22Rv1 (cell line): Measurements from ENCODE around the gene CNNM4.

ENCODE experiments used
- H3K27ac ChIP-seq: fragments of 450-650 bp; 2 replicates; pipeline ENCODE4 v1.5.1; 2017
- ZFX ChIP-seq: fragments of 450-650 bp; IDR thresholded peaks from 2 replicates; pipeline ENCODE4 v1.6.1; 2017; ENCODE audit warnings: antibody characterized with exemption, borderline replicate concordance
- TF ChIP-seq, protein P1 (sequence below): fragments of 450-650 bp; IDR thresholded peaks from 2 replicates; pipeline ENCODE4 v1.5.1; 2017; ENCODE audit warnings: mild to moderate bottlenecking

The CNNM4 gene

DNA sequence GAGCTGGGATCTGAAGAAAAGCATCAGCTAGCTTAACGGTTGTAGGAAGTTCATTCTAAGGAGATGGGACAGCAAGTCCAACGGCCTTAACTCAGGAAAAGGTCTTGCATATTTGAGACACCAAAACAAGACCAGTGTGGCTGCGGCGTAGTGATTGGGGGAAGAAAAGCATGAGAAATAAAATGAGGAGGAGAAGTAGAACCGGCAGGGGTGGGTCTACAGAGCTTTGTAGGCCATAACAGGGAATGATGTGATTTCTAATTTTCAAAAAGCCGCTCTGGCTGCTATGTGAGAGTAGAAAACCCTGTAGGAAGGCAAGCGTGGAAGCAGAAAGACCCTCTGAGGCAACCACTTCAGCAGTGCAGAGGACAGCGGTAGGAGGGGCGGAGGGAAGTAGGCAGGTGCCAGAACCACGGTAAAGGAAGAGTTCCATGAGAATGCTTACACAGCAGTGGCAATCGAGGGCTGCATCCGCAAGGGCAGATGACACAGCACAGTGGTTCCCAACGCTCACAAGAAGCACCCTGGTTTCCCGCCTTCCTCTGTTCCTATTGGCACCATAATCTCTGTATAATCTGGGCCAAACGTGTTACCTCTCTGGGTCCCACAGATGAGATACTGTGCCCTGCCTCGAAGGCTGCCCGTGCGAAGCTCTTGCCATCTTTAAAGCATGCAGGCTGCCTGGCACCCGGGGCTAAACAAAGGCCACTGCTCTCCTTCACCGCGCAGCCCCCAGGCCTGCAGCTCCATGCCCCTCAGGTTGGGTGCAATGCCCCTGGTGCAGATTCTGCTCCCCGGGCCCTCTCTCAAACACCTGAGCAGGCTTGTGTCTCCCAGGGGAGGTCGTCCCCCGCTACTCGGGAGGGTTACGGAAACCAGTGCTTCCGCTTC lies 96.3 kb downstream of the CNNM4 start:
- peak overlapping the region; percentile 82 for H3K27ac ChIP-seq
- TF ChIP-seq ZFX, result no peak
- TF ChIP-seq, protein P1, sequence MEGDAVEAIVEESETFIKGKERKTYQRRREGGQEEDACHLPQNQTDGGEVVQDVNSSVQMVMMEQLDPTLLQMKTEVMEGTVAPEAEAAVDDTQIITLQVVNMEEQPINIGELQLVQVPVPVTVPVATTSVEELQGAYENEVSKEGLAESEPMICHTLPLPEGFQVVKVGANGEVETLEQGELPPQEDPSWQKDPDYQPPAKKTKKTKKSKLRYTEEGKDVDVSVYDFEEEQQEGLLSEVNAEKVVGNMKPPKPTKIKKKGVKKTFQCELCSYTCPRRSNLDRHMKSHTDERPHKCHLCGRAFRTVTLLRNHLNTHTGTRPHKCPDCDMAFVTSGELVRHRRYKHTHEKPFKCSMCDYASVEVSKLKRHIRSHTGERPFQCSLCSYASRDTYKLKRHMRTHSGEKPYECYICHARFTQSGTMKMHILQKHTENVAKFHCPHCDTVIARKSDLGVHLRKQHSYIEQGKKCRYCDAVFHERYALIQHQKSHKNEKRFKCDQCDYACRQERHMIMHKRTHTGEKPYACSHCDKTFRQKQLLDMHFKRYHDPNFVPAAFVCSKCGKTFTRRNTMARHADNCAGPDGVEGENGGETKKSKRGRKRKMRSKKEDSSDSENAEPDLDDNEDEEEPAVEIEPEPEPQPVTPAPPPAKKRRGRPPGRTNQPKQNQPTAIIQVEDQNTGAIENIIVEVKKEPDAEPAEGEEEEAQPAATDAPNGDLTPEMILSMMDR, result no peak

DNA sequence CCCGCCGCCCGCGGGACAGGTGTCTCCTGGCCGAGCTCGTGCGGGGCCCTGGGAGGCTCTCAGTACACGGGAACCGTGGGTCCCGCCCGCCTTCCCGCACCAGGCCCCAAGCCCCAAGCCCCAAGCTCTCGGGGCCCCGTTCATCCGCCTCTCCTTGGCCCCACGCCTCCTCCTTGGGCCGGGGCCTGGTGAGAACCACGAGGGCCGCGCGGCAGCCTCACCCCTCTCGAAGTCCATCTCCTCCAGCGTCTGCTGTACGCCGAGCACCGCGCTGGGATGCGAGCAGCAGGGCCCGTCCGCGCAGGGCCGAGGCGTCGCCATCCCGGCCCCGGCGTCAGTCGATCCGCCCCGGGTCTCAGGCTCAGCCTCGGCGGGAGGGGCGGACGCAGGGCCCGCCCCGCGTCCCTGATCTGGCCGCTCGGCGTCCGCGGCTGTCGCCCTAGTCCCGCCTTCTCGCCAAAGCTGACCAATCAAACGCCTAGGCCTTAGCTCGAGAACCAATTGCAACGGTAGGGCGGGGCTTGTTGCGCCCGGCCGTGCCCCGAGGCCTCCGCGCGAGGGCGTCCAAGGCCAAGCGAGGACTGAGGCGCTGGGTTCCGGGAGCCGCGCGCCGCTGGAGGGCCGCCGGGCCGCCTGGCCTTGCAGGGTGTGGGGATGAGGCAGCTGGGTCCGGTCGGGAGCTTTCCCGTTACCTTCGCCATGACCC lies 97.1 kb downstream of the CNNM4 start, which contains the start of gene ANKRD39:
ANKRD39 (minus strand) TSS at position 350 of the 706 bp plus-strand sequence; CDS start at position 321, 29 bp downstream.
- TF ChIP-seq, protein P1, result peak; percentile 90
- TF ChIP-seq ZFX, result no peak
- H3K27ac ChIP-seq, result peak within 1 kb of the TSS; percentile 82

DNA sequence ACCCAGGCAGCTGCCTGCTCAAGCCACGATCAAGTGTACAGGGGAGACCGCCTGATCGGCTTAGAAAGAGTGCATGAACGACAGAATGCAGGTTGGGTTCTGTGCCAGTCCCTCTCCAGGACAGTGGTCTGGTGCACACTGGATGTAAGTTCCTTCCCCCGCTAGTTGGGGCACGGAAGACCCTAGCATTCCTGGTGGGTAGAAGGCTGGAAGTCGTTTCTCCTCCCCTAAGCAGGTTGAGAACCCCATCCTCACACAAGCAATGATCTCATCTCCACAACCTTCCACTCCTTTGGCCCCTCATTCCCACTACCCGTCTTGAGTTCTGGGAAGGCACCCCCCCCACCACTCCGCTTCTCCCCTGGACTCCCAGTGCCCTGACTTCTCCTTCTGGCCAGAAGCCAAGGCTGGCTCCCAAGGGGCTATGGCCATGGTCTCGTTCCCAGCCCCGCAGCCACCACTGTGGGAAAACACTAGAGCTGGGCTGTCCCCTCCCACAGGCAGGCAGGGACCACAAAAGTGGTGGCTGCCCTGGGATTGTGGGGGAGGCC lies 98.5 kb downstream of the CNNM4 start:
- peak overlapping the region; percentile 82 for H3K27ac ChIP-seq

DNA sequence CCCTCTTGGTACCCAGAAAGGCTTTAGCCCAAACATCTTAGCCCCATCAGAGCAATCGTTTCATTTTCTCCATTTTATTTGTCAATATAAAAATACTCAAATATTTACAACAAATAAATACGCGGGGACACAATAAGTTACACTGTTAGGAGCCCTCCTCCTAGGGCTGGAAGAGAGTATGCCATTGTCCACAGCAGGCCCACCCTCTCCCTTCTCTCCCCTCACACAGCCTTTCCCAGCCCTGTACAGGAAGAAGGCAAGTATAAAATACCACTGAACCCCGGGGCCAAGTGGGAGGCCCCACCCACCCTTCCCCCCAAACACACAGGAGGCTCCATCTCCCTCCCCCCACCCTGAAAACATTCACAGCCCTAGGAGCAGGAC lies 99.0 kb downstream of the CNNM4 start:
- no peak for TF ChIP-seq ZFX
- TF ChIP-seq, protein P1, result no peak
- H3K27ac ChIP-seq, result peak overlapping the region; percentile 82

More for the DNA sequence above, 98.5 kb downstream of the CNNM4 start:
- no peak for TF ChIP-seq ZFX
- TF ChIP-seq, protein P1, result no peak

DNA sequence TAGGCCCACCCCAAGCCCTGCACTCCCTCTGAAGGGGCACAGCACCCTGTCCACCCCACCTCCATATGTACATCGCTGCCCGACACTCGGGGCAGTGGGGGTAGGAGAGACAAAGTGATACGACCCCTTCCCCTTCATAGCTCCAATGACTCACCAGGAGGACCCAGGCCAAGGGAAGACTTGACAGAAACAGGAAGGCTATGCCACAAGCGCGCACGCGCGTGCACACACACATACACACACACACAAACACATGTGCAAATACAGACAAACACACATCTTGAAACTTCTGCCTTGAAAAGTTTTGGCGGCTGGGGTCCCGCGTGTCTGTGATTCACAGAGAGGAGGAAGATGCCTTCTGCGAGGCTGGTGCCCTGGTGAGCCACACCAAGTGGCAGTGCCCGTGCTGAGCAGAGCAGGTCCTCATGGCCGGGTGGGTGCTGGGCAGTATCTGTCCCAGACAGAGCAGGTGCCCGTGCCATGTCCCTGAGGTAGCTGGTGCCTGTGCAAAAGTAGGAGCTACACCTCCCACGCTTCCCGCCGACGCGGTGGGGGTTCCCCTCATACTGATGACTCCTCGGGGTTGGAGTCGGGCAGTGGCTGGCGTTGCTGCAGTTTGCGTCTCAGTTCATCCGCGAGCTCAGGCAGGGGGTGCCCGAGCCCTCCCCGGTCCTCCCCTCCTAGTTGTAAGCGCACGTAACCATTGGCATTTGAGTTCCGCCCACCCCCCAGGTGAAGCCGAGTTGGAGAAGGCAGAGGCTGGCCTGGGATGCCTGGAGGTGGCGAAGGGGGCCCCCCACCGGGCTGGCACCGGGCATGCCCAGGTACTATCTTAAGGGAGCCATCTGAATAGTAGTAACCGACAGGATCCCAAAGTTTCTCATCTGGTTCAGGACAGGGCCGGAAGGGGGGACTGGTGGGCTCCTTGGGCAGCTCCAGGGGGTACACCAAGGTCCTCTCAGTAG lies 99.6 kb downstream of the CNNM4 start:
- TF ChIP-seq, protein P1, result no peak
- peak overlapping the region; percentile 82 for H3K27ac ChIP-seq

DNA sequence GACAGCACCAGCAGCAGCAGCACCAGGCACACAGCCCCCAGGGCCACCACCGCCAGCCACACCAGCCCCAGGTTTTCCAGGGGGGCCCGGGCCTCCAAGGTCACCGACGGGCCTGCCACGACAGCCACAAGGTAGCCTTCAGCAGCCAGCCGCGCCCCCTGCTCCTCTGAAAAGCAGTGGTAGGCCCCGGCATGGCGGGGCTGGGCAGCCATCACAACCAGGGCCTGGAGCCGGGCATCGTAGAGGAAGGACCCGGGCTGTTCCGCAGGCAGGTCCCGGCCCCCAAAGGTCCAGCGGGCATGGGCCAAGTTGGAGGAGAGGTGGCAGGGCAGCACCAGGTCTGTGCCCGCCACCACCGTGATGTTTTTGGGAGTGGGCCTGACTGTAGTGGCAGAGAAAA lies 100.4 kb downstream of the CNNM4 start:
- no peak for TF ChIP-seq ZFX
- TF ChIP-seq, protein P1, result no peak
- H3K27ac ChIP-seq, result 0 out of 2 replicates have a peak overlapping the region, but pooled peaks have one; percentile 82
